Activated T-helper 17 cell treated with anti-CD3 and anti-CD28 coated beads, Interleukin-2, amount 50 U/mL, for 72 hours (primary cell): ENCODE data around the gene GSTT2. TPM values are rescaled to one million over a fixed set of nuclear protein-coding genes. Genes with fewer than 3 reads are reported as not detected.
"Not testable (repeated sequence)": the region's sequence is repeated elsewhere in the genome, so short reads cannot be mapped to it uniquely, and the experiment has no call there.

Experiments used
- ATAC-seq: fragments of 150-1000 bp; cut with Tn5 transposase; replicated peaks from 2 replicates; pipeline ENCODE4 v1.10.0; 2021; ENCODE audit warnings: mild to moderate bottlenecking, moderate library complexity
- H3K27ac Mint-ChIP-seq: one replicate; pipeline ENCODE4 v1.8.0; 2022; ENCODE audit warnings: mixed read lengths
- H3K27me3 Mint-ChIP-seq: one replicate; pipeline ENCODE4 v1.8.0; 2022; ENCODE audit warnings: mixed read lengths
- H3K36me3 Mint-ChIP-seq: one replicate; pipeline ENCODE4 v1.8.0; 2022; ENCODE audit warnings: low read depth, mild to moderate bottlenecking, mixed read lengths
- H3K4me1 Mint-ChIP-seq: one replicate; pipeline ENCODE4 v1.8.0; 2022; ENCODE audit warnings: mixed read lengths
- H3K4me3 Mint-ChIP-seq: one replicate; pipeline ENCODE4 v1.8.0; 2022; ENCODE audit warnings: mild to moderate bottlenecking, mixed read lengths
- H3K9me3 Mint-ChIP-seq: one replicate; pipeline ENCODE4 v1.8.0; 2022; ENCODE audit warnings: mixed read lengths
- total RNA-seq, 2 donors: library from RNA; stranded (reverse); gene quantifications; one replicate each; pipeline ENCODE4 v1.2.3, GENCODE V29; 2022

Gene GSTT2
- total RNA-seq, 2 donors from 2014 or later: 0.29 TPM; not detected in 1

- ATAC-seq: not testable (repeated sequence)
These were observed 13.7 kb downstream of the GSTT2 start for GRCh38 chr22:23993581-23994177.

DNA sequence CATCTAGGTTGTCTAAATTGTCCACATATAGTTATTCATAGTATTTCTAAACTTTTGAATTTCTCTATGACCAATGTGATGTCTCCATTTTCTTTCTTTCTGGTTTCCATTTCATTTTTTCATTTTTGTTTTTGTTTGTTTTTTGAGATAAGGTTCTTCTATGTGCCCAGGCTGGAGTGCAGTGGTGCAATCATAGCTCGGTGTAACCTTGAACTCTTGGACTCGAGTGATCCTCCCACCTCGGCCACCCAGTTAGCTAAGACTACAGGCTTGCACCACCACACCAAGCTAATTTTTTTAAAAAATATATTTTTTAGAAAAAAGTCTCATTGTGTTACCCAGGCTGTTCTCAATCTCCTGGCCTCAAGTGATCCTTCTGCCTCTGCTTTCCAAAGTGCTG, 17.2 kb downstream of the GSTT2 start:
- H3K27me3 Mint-ChIP-seq: peaks cover 5% of the 10 kb centered on the region
- no peak overlapping the region for H3K27ac Mint-ChIP-seq
- ATAC-seq: no peak
- no peaks in the 10 kb centered on the region for H3K9me3 Mint-ChIP-seq
- H3K36me3 Mint-ChIP-seq: no peaks in the 10 kb centered on the region
- H3K4me1 Mint-ChIP-seq: no peaks in the 10 kb centered on the region
- H3K4me3 Mint-ChIP-seq: no peak overlapping the region

More at GRCh38 chr22:23993581-23994177, 13.7 kb downstream of the GSTT2 start:
- H3K27me3 Mint-ChIP-seq, H3K27ac Mint-ChIP-seq, H3K4me3 Mint-ChIP-seq, H3K36me3 Mint-ChIP-seq, H3K4me1 Mint-ChIP-seq, H3K9me3 Mint-ChIP-seq: not testable (repeated sequence)

DNA sequence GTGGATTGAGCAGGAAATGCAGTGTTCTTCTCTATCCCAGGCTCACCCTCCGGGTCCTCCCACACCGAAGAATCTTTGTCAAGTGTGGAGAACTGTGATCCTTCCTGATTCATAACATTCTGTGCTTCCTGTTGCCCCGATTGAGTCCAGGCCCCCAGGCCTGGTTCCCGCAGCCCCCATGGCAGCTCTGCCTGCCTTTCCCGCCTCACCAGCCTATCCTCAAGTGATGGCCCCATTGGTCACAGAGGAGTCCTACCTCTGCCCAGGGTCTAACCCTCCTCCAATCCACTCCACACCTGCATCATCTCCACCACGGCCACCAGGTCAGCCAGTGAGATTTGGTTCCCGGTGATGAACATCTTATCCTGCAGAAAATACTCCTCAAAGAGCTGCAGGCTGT, 19.8 kb downstream of the GSTT2 start:
- not testable (repeated sequence) for ATAC-seq, H3K4me3 Mint-ChIP-seq

DNA sequence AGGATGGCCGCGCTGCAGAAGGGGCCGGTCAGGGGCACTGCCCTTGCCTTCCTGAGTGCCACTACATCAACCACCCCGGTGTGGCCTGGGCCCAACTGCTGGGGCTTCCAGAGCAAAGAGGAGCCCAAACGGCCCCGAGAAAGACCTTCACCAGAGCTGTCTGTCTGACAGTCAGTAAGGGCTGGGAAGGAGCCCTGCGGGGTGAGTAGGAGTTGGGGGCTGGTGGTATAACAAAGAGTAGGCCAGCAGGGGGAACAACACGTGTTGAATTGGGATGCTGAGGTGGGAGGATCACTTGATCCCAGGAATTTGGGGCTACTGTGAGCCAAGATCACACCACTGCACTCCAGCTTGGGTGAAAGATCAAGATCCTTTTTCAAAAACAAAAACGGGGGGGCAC, 21.4 kb downstream of the GSTT2 start:
- no peaks in the 10 kb centered on the region for H3K36me3 Mint-ChIP-seq
- no peak for ATAC-seq
- no peaks in the 10 kb centered on the region for H3K9me3 Mint-ChIP-seq
- H3K4me3 Mint-ChIP-seq: no peak overlapping the region
- H3K4me1 Mint-ChIP-seq: no peaks in the 10 kb centered on the region
- no peak overlapping the region for H3K27ac Mint-ChIP-seq
- peaks cover 13% of the 10 kb centered on the region for H3K27me3 Mint-ChIP-seq

More for the DNA sequence above, 19.8 kb downstream of the GSTT2 start:
- H3K27ac Mint-ChIP-seq, H3K9me3 Mint-ChIP-seq, H3K36me3 Mint-ChIP-seq, H3K4me1 Mint-ChIP-seq: not testable (repeated sequence)
- peaks cover 13% of the 10 kb centered on the region for H3K27me3 Mint-ChIP-seq

- Mint-ChIP-seq H3K36me3 (no peaks in the 10 kb centered on the region), H3K4me3 (no peak overlapping the region), H3K27me3 (peaks cover 13% of the 10 kb centered on the region), H3K4me1 (no peaks in the 10 kb centered on the region), H3K9me3 (no peaks in the 10 kb centered on the region), H3K27ac (no peak overlapping the region)
- ATAC-seq: no peak
These were observed 22.3 kb downstream of the GSTT2 start for GRCh38 chr22:24002272-24002671.

DNA sequence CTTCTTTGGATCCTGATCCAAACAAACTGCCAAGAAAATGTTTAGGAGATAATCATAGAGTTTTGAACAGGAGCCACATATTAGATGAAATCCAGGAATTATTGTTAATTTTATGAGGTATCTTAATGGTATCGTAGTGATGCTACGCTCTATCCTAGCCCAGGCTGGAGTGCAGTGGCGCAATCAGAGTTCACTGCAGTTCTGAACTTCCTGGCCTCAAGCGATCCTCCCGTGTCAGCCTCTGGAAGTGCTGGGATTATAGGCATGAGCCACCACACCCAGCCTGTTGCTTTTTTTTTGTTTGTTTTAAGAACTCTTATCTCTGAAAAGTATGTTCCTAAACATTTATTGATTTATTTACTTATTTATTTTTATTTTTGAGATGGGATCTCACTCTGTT, 22.9 kb downstream of the GSTT2 start:
- Mint-ChIP-seq H3K36me3 (no peaks in the 10 kb centered on the region), H3K9me3 (no peaks in the 10 kb centered on the region), H3K4me1 (no peaks in the 10 kb centered on the region), H3K27me3 (peaks cover 13% of the 10 kb centered on the region), H3K27ac (no peak overlapping the region), H3K4me3 (no peak overlapping the region)
- no peak for ATAC-seq

DNA sequence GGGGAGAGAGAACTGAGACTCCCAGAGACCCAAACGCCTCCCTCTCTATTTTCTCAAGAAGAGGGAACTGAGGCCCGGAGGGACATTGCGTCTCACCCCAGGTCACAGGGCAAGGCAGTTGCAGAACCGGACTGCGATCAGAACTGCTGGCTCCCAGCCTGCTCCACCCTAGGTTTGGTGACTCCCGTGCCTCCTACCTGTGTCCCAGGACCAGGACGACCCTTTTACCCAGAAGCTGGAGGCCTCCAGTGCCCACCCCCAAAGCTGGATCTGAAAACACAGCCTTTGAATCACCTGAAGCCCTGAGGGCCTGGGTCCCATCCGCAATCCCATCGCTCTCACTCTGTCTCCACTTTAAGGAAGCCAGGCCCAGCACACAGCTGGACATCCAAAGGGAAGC, 24.0 kb downstream of the GSTT2 start:
- ATAC-seq: no peak
- no peaks in the 10 kb centered on the region for H3K36me3 Mint-ChIP-seq
- no peak overlapping the region for H3K27ac Mint-ChIP-seq
- H3K27me3 Mint-ChIP-seq: peaks cover 13% of the 10 kb centered on the region
- H3K9me3 Mint-ChIP-seq: no peaks in the 10 kb centered on the region
- no peaks in the 10 kb centered on the region for H3K4me1 Mint-ChIP-seq
- no peak overlapping the region for H3K4me3 Mint-ChIP-seq

DNA sequence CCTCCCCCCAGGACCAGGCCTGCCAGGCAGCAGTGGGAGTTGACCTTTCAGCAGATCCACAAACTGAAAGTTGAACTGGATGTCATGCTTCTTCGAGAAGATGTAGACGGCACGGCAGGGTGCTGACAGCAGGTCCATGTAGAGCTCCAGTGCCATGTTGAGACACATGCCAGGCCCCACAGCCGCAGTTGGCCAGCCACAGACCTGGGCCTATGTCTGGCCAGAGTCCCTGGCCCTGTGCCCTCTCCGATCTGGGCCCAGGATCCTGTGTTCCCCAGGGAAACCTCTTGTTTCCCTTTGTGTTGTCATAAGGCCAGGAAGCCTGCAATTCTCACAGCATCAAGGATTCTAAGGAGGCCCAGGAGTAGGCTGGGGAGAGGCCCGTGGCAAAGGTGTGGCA, 25.3 kb downstream of the GSTT2 start, which contains the start of gene GSTT4:
Gene GSTT4 (minus strand): TSS at position 253 of the 400 bp plus-strand sequence. CDS start 97 bp downstream, at position 156.
- H3K27ac Mint-ChIP-seq: peak within 1 kb of the TSS; percentile 56
- no peak for ATAC-seq
- no peaks in the 10 kb centered on the region for H3K36me3 Mint-ChIP-seq
- no peaks in the 10 kb centered on the region for H3K4me1 Mint-ChIP-seq
- H3K27me3 Mint-ChIP-seq: peaks cover 13% of the 10 kb centered on the region
- no peak within 1 kb of the TSS for H3K4me3 Mint-ChIP-seq
- no peaks in the 10 kb centered on the region for H3K9me3 Mint-ChIP-seq

GRCh38 chr22:24006207-24006913, 26.4 kb downstream of the GSTT2 start:
- Mint-ChIP-seq H3K36me3 (peaks cover 5% of the 10 kb centered on the region), H3K27me3 (peaks cover 13% of the 10 kb centered on the region), H3K9me3 (no peaks in the 10 kb centered on the region), H3K4me1 (no peaks in the 10 kb centered on the region), H3K4me3 (no peak overlapping the region), H3K27ac (peak overlapping the region; percentile 56)
- ATAC-seq: no peak

DNA sequence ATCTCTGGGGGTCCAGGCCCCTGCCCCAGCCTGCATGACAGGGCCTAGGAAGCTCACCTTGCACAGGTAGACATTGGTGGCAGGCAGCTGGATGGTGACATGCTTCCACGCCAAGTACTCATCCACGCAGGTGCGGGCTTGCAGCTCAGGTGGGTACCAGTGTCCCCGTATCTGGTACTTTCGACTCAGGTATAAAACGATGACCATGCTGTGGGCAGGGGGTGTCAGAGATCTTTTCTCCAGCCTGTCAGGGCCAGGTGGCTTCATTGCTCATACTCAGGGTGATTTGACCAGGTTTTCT, 26.9 kb downstream of the GSTT2 start:
- no peak for ATAC-seq
- peaks cover 10% of the 10 kb centered on the region for H3K27me3 Mint-ChIP-seq
- H3K9me3 Mint-ChIP-seq: no peaks in the 10 kb centered on the region
- no peak overlapping the region for H3K4me3 Mint-ChIP-seq
- H3K4me1 Mint-ChIP-seq: no peaks in the 10 kb centered on the region
- H3K27ac Mint-ChIP-seq: no peak overlapping the region
- H3K36me3 Mint-ChIP-seq: peaks cover 10% of the 10 kb centered on the region

DNA sequence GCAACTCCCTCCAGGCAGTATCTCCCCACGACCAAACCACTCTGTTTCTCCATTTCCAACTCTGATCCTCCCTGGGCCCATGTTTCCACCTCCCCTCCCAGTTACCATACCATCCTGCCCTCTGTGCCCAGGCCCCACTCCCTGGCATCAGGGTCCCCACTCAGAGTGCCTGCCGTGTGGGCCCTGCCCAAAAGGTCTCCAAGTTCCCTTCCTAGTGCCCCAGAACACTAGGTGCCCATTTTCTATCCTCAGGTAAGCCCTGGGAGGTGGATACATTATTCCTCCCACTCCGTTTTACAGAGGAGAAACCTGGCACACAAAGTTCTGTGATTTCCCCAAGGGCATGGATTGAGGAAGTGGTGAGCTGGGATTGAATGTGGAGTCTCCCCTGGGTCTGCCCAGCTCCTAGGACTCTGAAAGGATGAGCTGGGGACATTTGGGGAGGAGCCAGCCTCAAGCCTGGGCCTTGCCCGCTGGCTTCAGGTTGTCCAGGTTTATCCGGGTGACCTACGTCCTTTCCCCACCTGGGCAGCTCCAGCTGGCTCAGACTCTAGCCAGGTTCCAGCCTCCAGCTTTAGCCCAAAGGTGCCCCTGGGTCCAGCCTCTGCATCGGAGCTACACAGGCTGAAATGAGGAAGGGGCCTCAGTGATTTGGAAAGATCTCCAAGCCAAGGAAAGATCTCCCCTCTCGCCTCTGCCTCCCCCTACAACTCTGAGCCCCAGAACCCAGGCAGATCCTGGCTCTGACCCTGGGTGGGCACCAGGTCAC, 27.5 kb downstream of the GSTT2 start:
- Mint-ChIP-seq H3K27ac (no peak overlapping the region), H3K36me3 (peaks cover 10% of the 10 kb centered on the region)
- ATAC-seq: no peak

GRCh38 chr22:24008022-24008283, 28.0 kb downstream of the GSTT2 start:
- H3K36me3 Mint-ChIP-seq: peaks cover 10% of the 10 kb centered on the region
- no peak for ATAC-seq
- no peaks in the 10 kb centered on the region for H3K9me3 Mint-ChIP-seq
- H3K27ac Mint-ChIP-seq: no peak overlapping the region
- no peak overlapping the region for H3K4me3 Mint-ChIP-seq
- no peaks in the 10 kb centered on the region for H3K4me1 Mint-ChIP-seq
- H3K27me3 Mint-ChIP-seq: peaks cover 6% of the 10 kb centered on the region

More for the DNA sequence above, 27.5 kb downstream of the GSTT2 start:
- Mint-ChIP-seq H3K4me3 (no peak overlapping the region), H3K4me1 (no peaks in the 10 kb centered on the region), H3K27me3 (peaks cover 6% of the 10 kb centered on the region), H3K9me3 (no peaks in the 10 kb centered on the region)

- Mint-ChIP-seq H3K4me3 (no peak overlapping the region), H3K27me3 (peaks cover 2% of the 10 kb centered on the region), H3K9me3 (no peaks in the 10 kb centered on the region), H3K27ac (no peak overlapping the region), H3K36me3 (peaks cover 14% of the 10 kb centered on the region), H3K4me1 (peaks cover 4% of the 10 kb centered on the region)
- no peak for ATAC-seq
These were observed 28.7 kb downstream of the GSTT2 start for GRCh38 chr22:24008381-24009226.

- ATAC-seq: no peak
- Mint-ChIP-seq H3K9me3 (no peaks in the 10 kb centered on the region), H3K27me3 (no peaks in the 10 kb centered on the region), H3K36me3 (peaks cover 20% of the 10 kb centered on the region), H3K4me1 (peaks cover 9% of the 10 kb centered on the region), H3K4me3 (no peak overlapping the region), H3K27ac (no peak overlapping the region)
These were observed 29.5 kb downstream of the GSTT2 start for GRCh38 chr22:24009227-24010017.
